Stimulated activated CD8-positive, alpha-beta memory T cell treated with anti-CD3 and anti-CD28 coated beads, Interleukin-12 subunit alpha, Interleukin-12 subunit beta, amount 100 ng/mL, for 4 hours (primary cell): ENCODE results near the gene SPA17.

ENCODE experiments used
- DNase-seq: peaks from one replicate; pipeline ENCODE4 v3.0.0-alpha.2; 2020; ENCODE audit warnings: low read depth

SPA17 gene

DNA sequence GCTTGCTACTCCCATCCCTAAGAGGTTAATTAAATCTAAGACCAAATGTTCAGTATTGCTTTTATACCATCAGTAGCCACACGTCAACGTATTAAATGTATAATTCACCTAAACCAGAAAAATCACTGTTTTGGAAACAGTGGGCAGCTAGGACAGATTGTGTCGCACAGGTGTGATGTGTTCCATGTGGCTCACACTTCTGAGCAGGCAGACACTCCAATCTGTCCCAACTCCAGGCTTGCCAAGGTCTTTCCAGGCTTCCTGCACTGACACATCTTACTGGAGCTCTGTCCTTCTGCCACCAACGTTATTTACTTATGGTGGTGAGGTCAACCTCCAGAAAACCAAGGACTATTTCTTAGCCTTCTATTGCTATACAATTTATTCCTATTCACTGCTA is 11.6 kb upstream of the SPA17 start:
- DNase-seq: no peak

DNA sequence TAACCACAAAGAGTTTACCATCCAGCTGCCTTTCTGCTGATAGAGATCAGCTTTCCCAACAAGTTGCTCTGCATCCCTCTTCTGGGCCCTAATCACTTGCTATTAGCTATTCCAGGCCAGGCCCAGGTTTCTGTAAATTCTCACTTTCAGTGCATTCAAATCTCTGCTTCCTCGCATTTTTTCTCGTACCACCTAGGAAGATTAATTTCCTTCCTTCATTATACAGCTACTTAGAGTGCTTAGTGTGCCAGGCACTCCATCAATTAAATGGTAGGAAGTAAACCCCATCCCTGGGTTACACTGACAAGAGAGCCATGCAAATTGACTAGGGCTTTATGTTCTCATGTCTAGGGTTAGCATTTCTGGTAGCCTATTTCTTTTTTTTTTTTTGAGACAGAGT is 9.8 kb upstream of the SPA17 start:
- no peak for DNase-seq

- no peak for DNase-seq
These were observed 6.1 kb upstream of the SPA17 start for GRCh38 chr11:124667601-124668000.

DNA sequence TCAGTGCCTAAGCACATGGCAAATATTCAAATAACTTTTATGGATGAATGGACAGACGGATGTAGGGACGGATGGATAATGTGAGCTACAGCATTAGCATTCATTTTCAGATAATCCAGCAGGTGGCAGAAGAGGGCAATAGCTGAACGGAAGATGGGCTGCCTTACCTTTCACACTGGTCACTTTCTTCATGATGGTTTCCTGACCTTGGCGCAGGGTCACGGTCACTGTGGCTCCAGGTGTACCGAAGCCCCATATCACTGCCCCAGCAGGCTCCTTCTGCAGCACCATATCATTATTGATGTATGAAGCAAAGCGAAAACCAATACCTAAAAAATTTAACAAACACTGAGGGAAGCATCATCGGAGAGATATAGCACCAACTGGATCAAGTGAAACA is 4.5 kb upstream of the SPA17 start:
- DNase-seq: no peak

- DNase-seq: no peak
These were observed 3.0 kb upstream of the SPA17 start for GRCh38 chr11:124670732-124671131.

DNA sequence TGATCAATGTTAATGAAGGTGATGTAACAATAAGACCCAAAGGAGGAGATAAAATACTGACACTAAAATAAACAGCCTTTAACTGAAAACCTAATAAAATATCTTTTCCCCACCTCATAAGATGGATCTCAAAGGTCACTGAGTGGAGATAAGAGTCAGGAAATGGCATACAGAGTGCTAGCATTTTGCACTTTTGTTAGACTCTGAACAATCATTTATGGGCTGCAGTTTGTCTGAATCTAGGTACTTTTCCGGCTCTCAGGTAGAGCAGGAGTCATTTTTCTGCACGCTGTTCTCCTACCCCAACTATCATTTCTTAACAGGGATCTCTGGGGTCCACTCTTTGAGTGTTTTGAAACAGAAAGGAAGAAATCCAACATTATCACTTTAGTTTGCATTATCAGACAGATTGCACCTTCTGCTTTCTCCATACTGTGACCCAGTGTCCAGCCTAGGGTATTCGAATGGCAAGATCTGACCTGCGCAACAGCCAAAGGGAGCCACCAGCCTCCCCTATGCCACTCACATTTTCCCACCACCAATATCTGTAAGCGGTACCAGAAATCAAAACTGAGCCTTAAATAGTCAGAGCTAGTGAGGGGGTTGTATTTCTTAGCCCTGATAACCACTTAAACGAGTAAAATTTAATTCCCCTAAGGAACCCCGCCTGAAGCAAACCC is 1.0 kb upstream of the SPA17 start:
- no peak for DNase-seq

- DNase-seq: no peak
These were observed 439 bp downstream of the SPA17 start for GRCh38 chr11:124674168-124674517.

DNA sequence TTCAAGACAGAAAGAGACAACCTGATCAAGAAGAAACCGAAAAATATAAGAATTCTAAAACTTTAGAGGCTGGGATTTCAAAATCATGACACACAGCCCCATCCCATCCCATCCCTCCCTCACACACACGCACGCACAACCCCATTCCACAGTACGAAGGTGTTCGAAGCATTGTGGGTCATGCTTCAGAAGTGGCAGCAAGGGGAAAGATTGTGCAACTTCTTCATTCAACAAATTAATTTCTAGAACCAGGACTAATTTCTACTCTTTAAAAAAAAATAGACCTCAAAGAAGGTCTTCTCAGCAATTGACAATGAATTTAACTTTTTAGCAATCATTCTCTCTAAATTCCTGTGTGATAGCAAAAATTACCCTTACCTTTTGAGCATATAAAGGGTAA is 867 bp downstream of the SPA17 start:
- no peak for DNase-seq

DNA sequence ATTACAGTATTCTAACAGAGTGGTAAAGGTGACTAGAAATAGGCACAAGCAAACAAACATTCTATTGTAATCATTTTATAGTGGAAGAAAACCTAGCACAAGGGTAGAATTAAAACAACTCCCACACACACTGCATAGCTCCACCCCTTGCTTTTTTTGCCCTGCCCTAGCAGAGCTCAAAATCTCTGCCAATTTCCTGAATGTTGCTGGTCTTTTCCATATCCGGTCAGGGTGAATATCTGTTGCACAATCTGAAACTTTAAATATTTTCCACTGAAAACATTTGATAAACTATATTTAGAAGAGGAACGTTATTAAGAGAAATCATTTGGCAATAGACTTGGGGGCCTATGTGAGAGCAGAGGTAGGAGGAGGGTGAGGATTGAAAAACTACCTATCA is 2.7 kb downstream of the SPA17 start:
- no peak for DNase-seq

- DNase-seq: no peak
These were observed 4.7 kb downstream of the SPA17 start for GRCh38 chr11:124678416-124678815.

DNA sequence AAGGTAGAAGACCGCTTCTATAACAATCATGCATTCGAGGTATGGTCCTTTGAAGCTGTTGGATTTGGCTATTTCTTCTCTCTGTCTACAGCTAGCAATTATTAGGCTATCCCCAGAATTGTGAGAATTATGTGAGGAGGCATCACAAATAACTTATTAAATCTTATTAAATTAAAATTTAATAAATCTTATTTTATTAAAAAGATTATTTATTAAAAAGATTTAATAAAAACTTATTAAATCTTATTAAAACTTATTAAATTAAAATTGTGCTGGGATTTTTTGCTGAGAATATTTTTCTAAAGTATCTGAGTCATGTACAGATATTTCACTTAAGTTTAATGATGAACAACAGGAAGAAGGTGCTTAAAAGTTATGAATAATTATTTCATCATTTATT is 7.7 kb downstream of the SPA17 start:
- DNase-seq: no peak

- no peak for DNase-seq
These were observed 8.7 kb downstream of the SPA17 start for GRCh38 chr11:124682443-124682842.

- DNase-seq: no peak
These were observed 19.4 kb downstream of the SPA17 start for GRCh38 chr11:124693142-124693541.

DNA sequence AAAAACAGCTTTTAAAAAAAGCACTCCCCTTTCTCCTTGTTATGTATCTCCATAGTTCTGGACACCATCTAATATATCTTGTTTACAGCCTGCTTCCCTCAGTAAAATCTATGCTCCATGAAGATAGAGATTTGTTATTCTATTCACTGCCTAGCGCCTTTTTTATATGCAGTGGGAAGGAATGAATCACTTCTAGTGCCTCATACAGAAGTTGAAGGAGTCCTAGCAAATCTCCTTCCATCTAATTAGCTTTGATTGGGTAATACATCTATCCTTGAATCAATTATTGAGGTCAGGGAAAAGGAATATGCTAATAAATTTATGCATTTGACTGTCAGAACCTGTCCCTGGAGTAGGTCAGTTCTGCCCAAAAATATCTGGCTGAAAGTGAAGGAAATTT is 25.8 kb downstream of the SPA17 start:
- DNase-seq: no peak

DNA sequence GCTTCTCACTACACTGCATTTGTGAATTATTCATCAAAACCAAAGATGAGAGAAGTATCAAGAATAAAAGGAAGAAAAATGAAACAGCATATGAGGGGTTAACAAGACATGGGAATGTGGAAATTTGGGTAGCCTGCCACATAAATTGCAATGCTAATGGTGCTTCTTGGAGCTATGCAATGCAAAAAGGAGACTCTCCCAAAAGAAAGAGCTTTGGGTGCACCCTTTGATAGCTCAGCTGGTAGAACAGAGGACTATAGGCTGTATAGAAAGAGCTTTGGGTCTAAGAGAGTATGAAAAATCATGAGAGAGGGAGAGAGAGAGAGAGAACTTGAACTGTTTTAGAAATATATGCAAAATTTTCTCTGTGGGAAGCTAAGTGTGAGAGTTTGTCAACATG is 26.3 kb downstream of the SPA17 start:
- DNase-seq: no peak

DNA sequence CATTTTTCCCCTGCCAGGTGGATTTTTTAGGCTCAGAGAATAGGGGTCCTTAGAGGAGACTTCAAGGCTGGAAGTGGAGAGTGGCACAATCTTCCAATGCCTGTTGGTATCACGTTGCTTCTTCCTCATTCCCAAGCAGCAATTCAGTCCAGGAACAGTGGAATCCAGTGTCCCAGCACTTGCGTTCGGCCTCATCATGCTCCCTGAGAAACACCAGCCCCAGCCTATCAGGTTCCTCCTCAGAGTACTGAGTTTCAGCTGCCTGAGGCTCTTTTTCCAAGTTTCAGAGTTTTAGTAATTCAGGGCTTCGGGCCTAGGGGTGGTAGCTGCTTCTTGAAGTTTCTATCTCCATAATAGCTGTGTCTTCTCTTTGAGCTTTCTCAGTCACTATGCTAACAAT is 34.1 kb downstream of the SPA17 start:
- no peak for DNase-seq

GRCh38 chr11:124712392-124712791 is 38.7 kb downstream of the SPA17 start:
- no peak for DNase-seq

DNA sequence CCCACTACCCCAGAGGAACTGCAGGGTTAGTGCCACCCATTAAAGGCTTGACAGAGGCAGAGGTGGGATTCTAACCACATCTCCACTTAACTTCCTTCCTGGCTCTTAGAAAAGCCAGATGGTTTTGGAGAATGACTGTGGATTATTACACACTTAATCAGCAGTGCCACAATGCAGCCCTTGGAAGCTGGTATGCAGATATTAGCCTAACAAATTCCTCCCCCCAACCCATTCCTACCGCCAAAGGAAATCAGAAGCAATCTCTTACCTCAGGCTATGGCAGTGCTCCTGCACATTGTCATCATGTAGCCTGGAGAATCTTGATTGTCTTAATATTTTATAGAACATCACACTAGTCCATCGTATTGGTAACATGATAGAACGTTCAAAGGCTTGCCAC is 42.9 kb downstream of the SPA17 start:
- DNase-seq: no peak

DNA sequence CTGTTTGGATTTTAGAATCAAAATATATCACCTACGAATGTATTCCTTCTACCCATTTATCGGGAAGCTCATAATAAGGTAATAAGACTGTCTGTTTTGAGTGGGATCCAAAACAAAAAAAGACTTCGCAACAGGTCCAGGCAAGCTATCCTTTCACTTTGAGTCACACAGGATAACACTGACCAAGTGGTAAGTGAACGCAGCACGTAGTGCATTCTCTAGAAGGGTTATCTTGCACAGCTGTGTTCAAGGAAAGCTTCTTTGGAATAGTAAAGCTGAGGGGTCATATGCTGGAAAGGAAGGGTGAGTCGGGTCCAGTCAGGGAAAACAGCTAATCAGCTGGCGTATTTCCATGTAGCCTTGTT is 43.7 kb downstream of the SPA17 start:
- no peak for DNase-seq

GRCh38 chr11:124717786-124718651 is 44.3 kb downstream of the SPA17 start:
- peak; percentile 4 for DNase-seq

DNA sequence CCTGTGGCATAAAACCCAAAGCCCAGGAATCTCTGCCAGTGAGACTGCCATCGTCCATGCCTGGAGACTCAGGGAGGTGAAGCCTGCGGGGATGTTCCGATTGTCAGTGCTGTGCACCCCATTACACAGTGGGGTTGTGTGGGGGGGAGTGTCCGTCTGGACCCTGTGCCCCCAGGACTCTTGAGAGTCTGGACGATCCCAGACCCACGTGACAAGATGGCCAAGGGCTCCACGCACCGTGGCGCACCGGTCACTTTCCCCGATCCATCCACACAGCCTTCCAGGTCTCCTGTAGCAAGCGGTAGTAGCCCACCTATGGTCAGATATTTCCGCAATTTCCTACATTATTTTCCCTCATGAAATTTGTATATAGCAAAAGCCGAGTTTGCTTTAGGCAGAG is 45.1 kb downstream of the SPA17 start:
- no peak for DNase-seq

DNA sequence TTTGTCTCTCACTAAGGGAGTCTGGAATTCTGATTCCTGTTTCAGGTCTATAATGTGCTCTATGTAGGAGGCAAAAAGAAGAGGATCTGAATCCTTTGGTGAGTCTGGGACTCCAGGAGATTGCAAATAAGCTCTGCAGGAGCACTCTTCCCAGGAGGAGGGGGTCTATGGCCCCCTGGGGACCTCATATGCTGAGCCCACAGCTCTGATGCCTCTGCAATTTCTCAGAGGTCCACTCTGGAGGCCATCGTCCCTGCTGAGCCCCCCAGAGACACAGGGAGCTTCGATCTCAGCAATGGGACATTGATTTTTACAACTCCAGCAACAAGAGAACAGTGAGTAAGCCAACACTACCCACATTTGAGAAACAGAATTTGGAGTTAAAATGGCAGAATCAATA is 45.8 kb downstream of the SPA17 start:
- no peak for DNase-seq

DNA sequence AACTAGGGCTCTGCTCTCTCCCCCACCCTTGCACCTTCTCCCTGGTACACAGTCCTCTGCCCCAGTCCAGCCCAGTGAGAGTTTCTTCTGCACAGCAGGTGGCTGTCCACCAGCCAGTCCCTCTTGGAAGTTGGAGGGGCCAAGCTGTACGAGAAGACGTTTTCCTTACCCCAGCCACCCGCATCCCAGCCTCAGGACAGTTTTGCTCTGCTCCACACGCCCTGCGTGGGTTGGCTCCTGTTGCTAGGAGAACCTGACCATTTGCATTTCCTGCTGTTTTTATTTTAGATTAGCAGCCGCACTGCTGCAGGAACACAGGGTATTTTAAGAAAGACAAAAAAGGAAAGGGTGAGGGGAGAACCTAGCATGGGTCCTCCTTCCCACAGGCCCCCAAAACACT is 48.5 kb downstream of the SPA17 start:
- no peak for DNase-seq
